GM12801 (cell line): ENCODE data around the gene LRRK1.

Source experiments
- CTCF ChIP-seq: IDR thresholded peaks from one replicate; pipeline ENCODE4 v1.5.1; 2011; ENCODE audit warnings: control low read depth; ENCODE audit not compliant: insufficient read length; ENCODE audit errors: extremely low read depth

The LRRK1 gene

GRCh38 chr15:101100593-101101442 is 181.7 kb downstream of the LRRK1 start:
- TF ChIP-seq CTCF, result no peak

- TF ChIP-seq CTCF, result no peak
Measured at GRCh38 chr15:101101676-101102075, 182.5 kb downstream of the LRRK1 start.

- TF ChIP-seq CTCF, result no peak
Measured at GRCh38 chr15:101102746-101103145, 183.6 kb downstream of the LRRK1 start.

GRCh38 chr15:101103598-101103997 is 184.4 kb downstream of the LRRK1 start:
- TF ChIP-seq CTCF, result no peak

GRCh38 chr15:101104141-101104540 is 185.0 kb downstream of the LRRK1 start:
- TF ChIP-seq CTCF, result no peak

GRCh38 chr15:101105059-101105891 is 186.1 kb downstream of the LRRK1 start:
- TF ChIP-seq CTCF, result no peak

- TF ChIP-seq CTCF, result no peak
Measured at GRCh38 chr15:101107101-101107500, 187.9 kb downstream of the LRRK1 start.
